ENCODE results near the gene CANT1. TPM values are rescaled to one million over a fixed set of nuclear protein-coding genes. Genes with fewer than 3 reads are reported as not detected.

The CANT1 gene
- total RNA-seq, 1 experiment from 2014 or later = 86.4 TPM

- H3K9me3 Mint-ChIP-seq (ENCODE audit: unreplicated experiment) = no peaks in the 10 kb centered on the region
- ChIA-PET POLR2A (no interaction called here), CTCF (interaction anchor here (1.2 to 3.2 kb wide), 4 partner anchors 9 to 31 kb away, joined by 3 to 23 read pairs (median 4); partner anchors contain the start of gene ENGASE)
- no peak overlapping the region for H3K4me3 Mint-ChIP-seq (ENCODE audit: unreplicated experiment)
- H3K27me3 ChIP-seq (replicated peaks; ENCODE audit: control insufficient read depth, insufficient read depth, low read length) = no peaks in the 10 kb centered on the region
- no peaks in the 10 kb centered on the region for H3K36me3 ChIP-seq (ENCODE audit: control insufficient read depth, insufficient read depth, low read length)
- no peaks in the 10 kb centered on the region for H3K36me3 Mint-ChIP-seq (ENCODE audit: insufficient read depth, unreplicated experiment)
- TF ChIP-seq CTCF (IDR thresholded peaks at IDR 0.05; ENCODE audit: insufficient read depth in 1 of 2, low read depth in 1 of 2, low read length in 1 of 2, severe bottlenecking in 1 of 2, unreplicated experiment in 1 of 2) = no peak
- no peak overlapping the region for H3K27ac Mint-ChIP-seq (ENCODE audit: unreplicated experiment)
- DNase-seq = no peak
- H3K27me3 Mint-ChIP-seq (ENCODE audit: insufficient read depth, unreplicated experiment) = no peaks in the 10 kb centered on the region
- no peaks in the 10 kb centered on the region for H3K9me3 ChIP-seq
- BruUV-seq (replicated peaks) = no TSS peak
- no peaks in the 10 kb centered on the region for H3K4me1 ChIP-seq
- intact Hi-C loops (cut with micrococcal nuclease; ENCODE audit: unreplicated experiment) = no loop called here
- H3K4me1 Mint-ChIP-seq (ENCODE audit: low read depth, unreplicated experiment) = peaks cover 6% of the 10 kb centered on the region
- H3K4me3 ChIP-seq (ENCODE audit: low read depth, low read length) = no peak overlapping the region
Measured at GRCh38 chr17:79043191-79043930, 33.8 kb upstream of the CANT1 start.

- Mint-ChIP-seq H3K9me3 (ENCODE audit: unreplicated experiment) (no peaks in the 10 kb centered on the region), H3K4me3 (ENCODE audit: unreplicated experiment) (no peak overlapping the region), H3K36me3 (ENCODE audit: insufficient read depth, unreplicated experiment) (no peaks in the 10 kb centered on the region), H3K27ac (ENCODE audit: unreplicated experiment) (no peak overlapping the region), H3K27me3 (ENCODE audit: insufficient read depth, unreplicated experiment) (no peaks in the 10 kb centered on the region), H3K4me1 (ENCODE audit: low read depth, unreplicated experiment) (peaks cover 6% of the 10 kb centered on the region)
- H3K4me3 ChIP-seq (ENCODE audit: low read depth, low read length) = no peak overlapping the region
- H3K4me1 ChIP-seq = no peaks in the 10 kb centered on the region
- no TSS peak for BruUV-seq (replicated peaks)
- H3K36me3 ChIP-seq (ENCODE audit: control insufficient read depth, insufficient read depth, low read length) = no peaks in the 10 kb centered on the region
- POLR2A ChIA-PET = interaction anchor here (0.8 kb wide), 1 partner anchor 16 kb away, joined by 3 read pairs; no protein-coding TSS in a partner anchor
- CTCF ChIA-PET = interaction anchor here (0.6 to 1.5 kb wide), 11 partner anchors 9 to 498 kb away, joined by 3 to 10 read pairs (median 3); no protein-coding TSS in a partner anchor
- intact Hi-C loops (cut with micrococcal nuclease; ENCODE audit: unreplicated experiment) = loop anchor here (1.0 kb wide), 2 partner anchors 23 to 56 kb away; no protein-coding TSS in a partner anchor
- peak; percentile 77 to 83 for DNase-seq
- H3K27me3 ChIP-seq (replicated peaks; ENCODE audit: control insufficient read depth, insufficient read depth, low read length) = no peaks in the 10 kb centered on the region
- no peaks in the 10 kb centered on the region for H3K9me3 ChIP-seq
- peak; percentile 89 to 94 for TF ChIP-seq CTCF (IDR thresholded peaks at IDR 0.05; ENCODE audit: insufficient read depth in 1 of 2, low read depth in 1 of 2, low read length in 1 of 2, severe bottlenecking in 1 of 2, unreplicated experiment in 1 of 2)
Measured at GRCh38 chr17:79042421-79043190, 33.0 kb upstream of the CANT1 start.

GRCh38 chr17:79041723-79042420 is 32.3 kb upstream of the CANT1 start:
- Histone ChIP-seq H3K36me3 (ENCODE audit: control insufficient read depth, insufficient read depth, low read length) (no peaks in the 10 kb centered on the region), H3K27me3 (replicated peaks; ENCODE audit: control insufficient read depth, insufficient read depth, low read length) (no peaks in the 10 kb centered on the region), H3K4me3 (ENCODE audit: low read depth, low read length) (no peak overlapping the region), H3K9me3 (no peaks in the 10 kb centered on the region), H3K4me1 (no peaks in the 10 kb centered on the region)
- no peaks in the 10 kb centered on the region for H3K27me3 Mint-ChIP-seq (ENCODE audit: insufficient read depth, unreplicated experiment)
- no peaks in the 10 kb centered on the region for H3K36me3 Mint-ChIP-seq (ENCODE audit: insufficient read depth, unreplicated experiment)
- ChIA-PET POLR2A (interaction anchor here (0.8 to 1.5 kb wide), 2 partner anchors 15 to 33 kb away, joined by 3 read pairs; partner anchors contain the start of gene ENGASE), CTCF (interaction anchor here (0.6 to 1.5 kb wide), 9 partner anchors 9 to 346 kb away, joined by 3 to 10 read pairs (median 3); no protein-coding TSS in a partner anchor)
- no peak overlapping the region for H3K4me3 Mint-ChIP-seq (ENCODE audit: unreplicated experiment)
- no peak for TF ChIP-seq CTCF (IDR thresholded peaks at IDR 0.05; ENCODE audit: insufficient read depth in 1 of 2, low read depth in 1 of 2, low read length in 1 of 2, severe bottlenecking in 1 of 2, unreplicated experiment in 1 of 2)
- peaks cover 6% of the 10 kb centered on the region for H3K4me1 Mint-ChIP-seq (ENCODE audit: low read depth, unreplicated experiment)
- no peak for DNase-seq
- no TSS peak for BruUV-seq (replicated peaks)
- intact Hi-C loops (cut with micrococcal nuclease; ENCODE audit: unreplicated experiment) = loop anchor here (1.0 kb wide), 2 partner anchors 23 to 56 kb away; no protein-coding TSS in a partner anchor
- no peak overlapping the region for H3K27ac Mint-ChIP-seq (ENCODE audit: unreplicated experiment)
- H3K9me3 Mint-ChIP-seq (ENCODE audit: unreplicated experiment) = no peaks in the 10 kb centered on the region
